ENCODE measurements around the gene MYCBP2. TPM values are rescaled to one million over a fixed set of nuclear protein-coding genes. Genes with fewer than 3 reads are reported as not detected.
A peak's percentile ranks its signal among the peaks of the same experiment; 100 is the strongest.
"Not testable (repeated sequence)": the region's sequence is repeated elsewhere in the genome, so short reads cannot be mapped to it uniquely, and the experiment has no call there.

The MYCBP2 gene, protein sequence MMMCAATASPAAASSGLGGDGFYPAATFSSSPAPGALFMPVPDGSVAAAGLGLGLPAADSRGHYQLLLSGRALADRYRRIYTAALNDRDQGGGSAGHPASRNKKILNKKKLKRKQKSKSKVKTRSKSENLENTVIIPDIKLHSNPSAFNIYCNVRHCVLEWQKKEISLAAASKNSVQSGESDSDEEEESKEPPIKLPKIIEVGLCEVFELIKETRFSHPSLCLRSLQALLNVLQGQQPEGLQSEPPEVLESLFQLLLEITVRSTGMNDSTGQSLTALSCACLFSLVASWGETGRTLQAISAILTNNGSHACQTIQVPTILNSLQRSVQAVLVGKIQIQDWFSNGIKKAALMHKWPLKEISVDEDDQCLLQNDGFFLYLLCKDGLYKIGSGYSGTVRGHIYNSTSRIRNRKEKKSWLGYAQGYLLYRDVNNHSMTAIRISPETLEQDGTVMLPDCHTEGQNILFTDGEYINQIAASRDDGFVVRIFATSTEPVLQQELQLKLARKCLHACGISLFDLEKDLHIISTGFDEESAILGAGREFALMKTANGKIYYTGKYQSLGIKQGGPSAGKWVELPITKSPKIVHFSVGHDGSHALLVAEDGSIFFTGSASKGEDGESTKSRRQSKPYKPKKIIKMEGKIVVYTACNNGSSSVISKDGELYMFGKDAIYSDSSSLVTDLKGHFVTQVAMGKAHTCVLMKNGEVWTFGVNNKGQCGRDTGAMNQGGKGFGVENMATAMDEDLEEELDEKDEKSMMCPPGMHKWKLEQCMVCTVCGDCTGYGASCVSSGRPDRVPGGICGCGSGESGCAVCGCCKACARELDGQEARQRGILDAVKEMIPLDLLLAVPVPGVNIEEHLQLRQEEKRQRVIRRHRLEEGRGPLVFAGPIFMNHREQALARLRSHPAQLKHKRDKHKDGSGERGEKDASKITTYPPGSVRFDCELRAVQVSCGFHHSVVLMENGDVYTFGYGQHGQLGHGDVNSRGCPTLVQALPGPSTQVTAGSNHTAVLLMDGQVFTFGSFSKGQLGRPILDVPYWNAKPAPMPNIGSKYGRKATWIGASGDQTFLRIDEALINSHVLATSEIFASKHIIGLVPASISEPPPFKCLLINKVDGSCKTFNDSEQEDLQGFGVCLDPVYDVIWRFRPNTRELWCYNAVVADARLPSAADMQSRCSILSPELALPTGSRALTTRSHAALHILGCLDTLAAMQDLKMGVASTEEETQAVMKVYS (N-terminal part only)
- total RNA-seq = 62.1 TPM
- long read RNA-seq, partial matches to known transcripts = 12 of 18 reads
- long read RNA-seq, other reads (novel, unspliced or antisense) = 6 of 18 reads

DNA sequence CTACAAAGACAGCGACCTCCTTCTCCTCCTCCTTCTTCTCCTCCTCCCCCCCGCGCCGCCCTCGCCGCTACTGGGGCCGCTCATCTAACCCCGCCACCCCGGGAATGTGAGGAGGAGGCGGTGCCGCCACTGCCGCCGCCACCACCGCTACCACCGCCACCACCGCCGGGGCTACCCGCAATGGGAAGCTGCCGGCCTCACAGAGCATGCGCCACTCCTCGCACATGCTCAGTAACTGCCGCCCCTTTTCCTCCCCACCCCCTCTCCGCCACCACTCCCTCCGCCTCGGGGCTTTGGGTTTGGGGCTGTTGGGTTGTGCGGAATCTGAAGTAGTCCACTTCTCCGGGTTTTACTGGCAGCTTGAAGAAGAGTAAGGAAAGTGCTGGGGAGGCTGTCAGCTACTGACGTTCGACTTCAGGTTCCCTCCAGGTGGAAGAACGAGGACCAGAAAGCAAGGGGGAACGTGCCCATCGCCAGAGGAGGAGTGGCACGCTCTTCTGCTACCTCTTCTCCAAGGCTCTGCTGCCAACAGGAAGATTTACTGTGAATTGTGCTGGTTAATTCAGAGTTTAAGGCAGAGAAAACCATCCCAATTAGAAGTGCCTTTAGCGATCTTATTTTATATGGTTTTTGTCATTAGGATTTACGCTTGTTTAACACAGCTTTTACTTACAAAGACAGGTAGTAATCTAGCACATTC, at the start of gene MYCBP2:
MYCBP2 (minus strand) TSS at position 190 of the 700 bp plus-strand sequence. CDS start 319 bp downstream, outside the sequence.
- DNase-seq (ENCODE audit: low spot score) = peak; percentile 98
- intact Hi-C loops (cut with DNase I) = loop anchor here (2.0 to 5.0 kb wide), 2 partner anchors 150 to 300 kb away; partner anchors contain the start of gene FBXL3

DNA sequence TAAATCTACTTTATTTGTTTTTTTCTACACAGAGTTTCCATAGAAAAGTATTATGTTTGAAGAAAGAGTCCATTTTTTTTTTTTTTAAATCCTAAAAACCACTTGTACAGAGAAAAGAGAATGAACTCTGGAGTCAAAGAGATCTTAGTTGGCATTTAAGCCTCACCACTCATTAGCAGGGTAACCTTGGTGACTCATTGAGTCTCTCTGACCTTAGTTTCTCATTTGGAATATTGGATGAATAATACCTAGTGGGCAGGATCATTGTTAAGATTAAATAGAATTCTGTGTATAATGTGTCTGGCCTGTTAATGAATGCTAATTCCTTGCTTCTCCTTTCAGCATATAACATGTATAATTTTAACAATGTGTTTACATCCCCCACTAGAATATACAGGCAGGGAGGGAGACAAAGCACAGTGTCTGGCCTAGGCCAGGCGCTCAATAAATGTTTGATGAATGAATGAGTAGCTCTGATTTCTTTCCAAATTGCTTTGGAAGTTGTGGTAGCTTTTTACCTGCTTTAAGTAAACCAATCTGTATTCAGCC, 48.7 kb upstream of the MYCBP2 start:
- DNase-seq (ENCODE audit: low spot score) = no peak
- intact Hi-C loops (cut with DNase I) = no loop called here

DNA sequence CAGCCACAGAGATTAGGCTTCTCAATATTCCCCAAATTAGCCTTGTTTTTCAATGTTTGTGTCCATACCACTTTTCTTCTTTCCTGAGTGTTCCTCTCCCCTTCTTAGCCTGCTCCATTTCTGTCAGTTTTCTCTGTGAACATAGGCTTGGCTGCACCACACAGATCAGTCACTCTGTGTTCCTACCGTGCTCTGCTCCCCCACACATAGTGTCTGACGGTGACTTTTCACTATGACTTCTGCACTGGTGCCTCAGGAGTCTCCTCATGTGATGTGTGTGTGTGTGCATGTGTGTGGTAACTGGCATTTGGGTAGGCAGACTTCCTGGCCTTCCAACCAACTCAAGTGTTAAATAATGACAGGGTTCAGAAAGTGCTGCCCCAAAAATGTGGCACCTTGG, 47.9 kb upstream of the MYCBP2 start:
- no peak for DNase-seq (ENCODE audit: low spot score)
- intact Hi-C loops (cut with DNase I) = no loop called here

DNA sequence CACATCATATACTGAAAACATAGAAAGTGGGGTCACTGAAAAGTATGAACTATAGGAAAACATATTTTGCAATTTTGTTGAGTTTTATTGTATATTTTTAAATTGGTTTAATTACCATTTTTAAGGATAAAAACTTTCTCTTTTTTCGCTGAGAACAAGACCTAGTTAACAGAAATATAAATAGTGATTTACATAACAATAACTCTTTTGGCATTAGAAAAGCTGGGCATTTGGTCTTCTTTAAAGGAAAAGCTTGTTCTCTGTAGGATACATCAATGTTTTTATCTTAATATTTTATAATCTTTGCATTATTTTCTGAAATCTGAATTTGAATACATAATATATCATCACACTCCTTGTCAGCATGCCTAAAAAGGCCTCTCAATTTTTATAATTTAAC, 47.4 kb upstream of the MYCBP2 start:
- no peak for DNase-seq (ENCODE audit: low spot score)
- intact Hi-C loops (cut with DNase I) = no loop called here

DNA sequence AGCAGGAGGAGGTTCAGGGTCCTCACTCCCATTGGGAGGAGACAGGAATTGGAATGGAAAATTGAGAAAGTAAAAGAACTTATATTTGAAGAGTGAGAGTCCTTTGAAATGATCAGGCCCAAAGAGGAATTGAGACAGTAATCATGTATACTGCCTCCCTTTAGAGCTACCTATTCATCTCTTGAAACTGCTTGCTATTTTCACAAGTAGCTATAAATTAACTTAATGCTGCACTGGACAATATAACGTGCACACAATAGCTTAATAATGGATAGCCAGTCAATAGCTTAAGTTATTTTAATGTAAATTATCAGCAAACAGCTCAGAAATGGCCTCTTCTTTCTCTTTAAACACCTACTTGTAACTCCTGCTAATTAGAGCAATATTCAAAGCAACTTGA, 46.6 kb upstream of the MYCBP2 start:
- intact Hi-C loops (cut with DNase I) = no loop called here
- no peak for DNase-seq (ENCODE audit: low spot score)

DNA sequence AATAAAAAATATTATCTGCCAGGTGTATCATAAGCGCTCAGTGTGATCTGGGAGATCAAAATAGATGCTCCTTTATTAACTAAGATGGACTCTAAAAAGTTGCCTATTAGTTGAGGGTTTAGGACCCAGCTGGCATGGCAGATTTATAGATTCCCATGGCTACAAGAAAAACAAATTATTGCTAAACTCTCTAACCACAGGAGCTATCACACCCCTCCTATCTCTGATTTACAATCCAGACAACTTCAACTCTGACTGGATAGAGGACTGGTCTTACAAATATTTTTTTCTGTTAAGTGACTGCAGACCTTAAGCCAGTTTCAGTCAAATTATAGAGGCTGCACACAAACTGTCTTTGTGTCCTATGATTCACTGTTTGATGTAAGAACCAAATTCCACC, 45.4 kb upstream of the MYCBP2 start:
- intact Hi-C loops (cut with DNase I) = no loop called here

DNA sequence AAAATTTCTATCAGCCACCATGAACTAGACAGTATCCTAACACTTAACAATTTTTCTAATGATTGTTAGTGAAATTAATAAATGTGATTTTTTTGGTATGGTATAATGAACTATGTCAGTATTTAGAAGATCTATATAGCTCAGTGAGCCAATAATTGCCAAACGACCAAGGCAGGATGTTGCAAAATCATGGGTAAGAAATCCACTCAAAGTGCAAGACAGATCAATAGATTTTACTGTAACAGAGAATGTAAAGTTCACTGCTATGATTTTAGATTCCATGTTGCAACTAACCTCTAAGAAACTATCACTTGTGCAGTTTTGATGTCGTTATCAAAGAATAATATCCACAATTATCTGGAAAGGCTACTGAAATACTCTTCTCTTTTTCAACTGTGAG, 44.0 kb upstream of the MYCBP2 start:
- no peak for DNase-seq (ENCODE audit: low spot score)
- intact Hi-C loops (cut with DNase I) = no loop called here

More for the DNA sequence above, 45.4 kb upstream of the MYCBP2 start:
- no peak for DNase-seq (ENCODE audit: low spot score)

DNA sequence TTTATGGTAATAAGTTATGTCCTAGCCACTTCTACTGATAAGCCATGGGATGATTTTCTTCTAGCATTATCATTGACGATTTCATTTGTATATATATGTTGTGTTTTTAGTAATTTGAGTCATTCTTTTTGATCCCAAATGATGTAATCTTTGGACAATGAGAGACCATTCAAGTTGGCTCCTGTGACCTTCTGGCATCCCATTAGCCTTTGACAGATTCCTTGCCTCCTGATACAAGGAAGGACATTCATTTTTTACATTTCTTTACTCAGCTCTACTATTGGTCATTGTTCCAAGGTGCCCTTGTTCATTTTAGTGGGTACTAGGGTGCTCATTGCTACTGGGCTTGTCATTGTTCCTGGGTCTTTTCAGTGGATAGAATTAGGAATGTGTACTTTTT, 35.3 kb upstream of the MYCBP2 start:
- DNase-seq (ENCODE audit: low spot score) = no peak
- intact Hi-C loops (cut with DNase I) = no loop called here

DNA sequence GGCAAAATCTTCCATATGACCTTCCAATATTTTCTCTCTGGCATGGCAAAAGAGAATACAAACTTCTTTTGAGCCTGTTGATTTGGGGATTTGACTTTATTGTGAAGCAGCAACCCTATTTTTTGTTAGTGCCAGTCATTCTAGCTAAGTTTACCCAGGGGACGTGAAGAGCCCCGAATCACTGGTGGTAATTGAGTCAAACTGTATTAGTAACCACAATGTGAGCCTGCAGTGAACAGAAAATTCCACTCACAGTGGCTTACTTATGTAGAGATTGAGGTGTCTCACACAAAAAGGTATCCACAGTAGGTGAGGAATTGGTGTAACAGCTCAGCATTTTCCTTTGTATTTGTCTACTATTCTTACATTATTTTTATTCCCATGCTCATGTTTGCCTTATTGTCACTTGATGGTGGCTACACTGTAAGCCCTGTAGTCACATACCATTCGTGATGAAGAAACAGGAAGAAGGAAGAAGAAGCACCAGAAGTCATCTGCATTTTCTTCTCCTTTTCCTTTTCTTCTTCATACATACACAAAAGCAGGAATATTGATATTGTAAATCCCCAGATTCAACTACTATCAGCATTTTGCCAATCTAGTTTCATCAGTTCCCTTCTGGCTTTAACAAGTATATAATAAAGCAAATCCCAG, 33.3 kb upstream of the MYCBP2 start:
- intact Hi-C loops (cut with DNase I) = no loop called here
- DNase-seq (ENCODE audit: low spot score) = no peak

DNA sequence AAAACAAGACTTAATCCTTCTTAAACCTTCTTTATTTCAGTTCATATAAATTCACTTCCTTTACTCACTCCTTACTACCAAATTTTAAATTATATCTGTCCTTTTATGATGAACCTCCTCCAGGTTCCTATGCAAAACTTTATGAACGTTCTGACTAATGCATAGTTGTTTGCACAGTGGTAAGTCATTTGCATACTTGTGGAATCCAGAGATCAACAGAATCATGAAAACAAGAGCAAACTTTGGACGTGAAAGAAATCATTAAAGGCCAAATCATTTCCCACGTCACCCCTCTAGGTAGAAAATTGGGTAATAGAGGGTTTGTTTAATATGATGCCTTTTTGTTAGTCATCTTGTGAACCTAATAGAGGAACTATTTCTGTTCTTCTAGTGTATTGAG, 32.3 kb upstream of the MYCBP2 start:
- intact Hi-C loops (cut with DNase I) = no loop called here
- DNase-seq (ENCODE audit: low spot score) = no peak

DNA sequence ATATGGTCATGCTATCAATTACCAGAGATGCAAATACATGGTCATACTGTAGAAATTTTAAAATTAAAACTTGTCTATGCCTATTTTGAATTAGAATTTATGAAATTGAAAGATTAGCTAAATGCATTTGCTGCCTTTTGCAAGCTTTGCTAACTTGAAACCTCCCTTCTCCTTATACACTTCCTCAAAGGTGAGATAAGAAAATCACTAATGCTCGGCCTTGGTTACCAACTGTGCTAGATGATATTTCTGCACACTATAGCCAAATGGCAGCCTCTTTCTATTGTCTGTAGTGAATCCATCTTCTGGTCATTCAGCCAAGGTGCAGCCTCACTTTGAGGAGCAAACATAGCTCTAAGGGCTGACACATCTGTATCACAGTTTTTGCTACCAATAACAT, 31.1 kb upstream of the MYCBP2 start:
- intact Hi-C loops (cut with DNase I) = no loop called here
- DNase-seq (ENCODE audit: low spot score) = no peak

DNA sequence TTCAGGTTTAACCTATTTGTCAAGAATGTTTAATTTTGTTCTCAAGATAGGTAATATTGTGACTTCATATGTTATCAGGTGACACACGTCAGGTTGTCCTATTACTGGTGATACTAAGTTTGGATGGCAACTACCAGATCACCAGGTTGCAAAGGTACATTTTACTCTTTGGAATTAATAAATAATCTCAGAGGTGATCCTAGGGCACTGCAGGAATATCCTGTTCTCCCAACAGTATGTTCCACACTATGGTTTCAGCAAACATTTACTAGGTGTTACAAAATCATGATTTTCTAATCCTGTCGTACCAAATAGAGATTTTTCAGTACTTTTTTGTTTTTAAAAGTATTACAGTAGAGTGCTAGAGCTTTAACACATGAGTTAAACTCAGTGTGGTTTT, 29.3 kb upstream of the MYCBP2 start:
- intact Hi-C loops (cut with DNase I) = no loop called here
- DNase-seq (ENCODE audit: low spot score) = no peak

DNA sequence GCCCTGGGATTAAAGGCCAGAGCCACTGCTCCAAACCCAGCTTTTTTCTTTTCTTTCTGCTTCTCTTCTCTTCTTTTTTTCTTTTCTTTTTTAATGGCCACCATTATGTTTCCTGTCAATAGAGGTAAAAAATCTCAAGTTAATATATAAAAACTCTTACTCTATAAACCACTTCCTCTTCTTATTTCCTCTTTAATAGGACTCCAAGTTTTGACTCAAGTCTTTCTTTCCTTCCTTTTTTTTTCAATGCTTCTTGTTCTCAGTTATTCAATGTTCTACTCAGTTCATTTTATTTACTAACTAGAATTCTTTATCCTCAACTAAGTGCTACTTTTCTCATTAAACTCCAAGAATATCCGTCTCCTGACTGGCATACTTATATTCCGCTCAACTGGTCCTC, 27.1 kb upstream of the MYCBP2 start:
- no peak for DNase-seq (ENCODE audit: low spot score)
- intact Hi-C loops (cut with DNase I) = no loop called here

DNA sequence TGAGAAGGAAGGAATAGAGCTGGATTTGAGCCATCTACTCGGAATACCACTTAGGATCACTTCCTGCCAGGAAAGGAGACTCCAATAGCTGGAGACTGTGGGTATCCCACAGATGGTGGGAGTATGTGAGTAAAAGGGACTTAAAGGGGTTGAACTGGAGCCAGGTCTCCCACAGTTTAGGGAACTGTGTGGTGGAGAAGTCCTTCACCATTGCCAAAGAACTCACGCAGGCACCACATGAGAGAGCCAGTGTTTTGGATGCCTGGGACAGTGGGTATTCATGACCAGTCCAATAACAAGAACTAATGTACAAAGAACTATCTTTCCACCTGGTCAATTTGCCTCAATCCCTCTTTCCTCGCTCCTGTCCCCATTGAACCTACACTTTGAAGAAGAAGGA, 24.4 kb upstream of the MYCBP2 start:
- intact Hi-C loops (cut with DNase I) = no loop called here
- DNase-seq (ENCODE audit: low spot score) = no peak

DNA sequence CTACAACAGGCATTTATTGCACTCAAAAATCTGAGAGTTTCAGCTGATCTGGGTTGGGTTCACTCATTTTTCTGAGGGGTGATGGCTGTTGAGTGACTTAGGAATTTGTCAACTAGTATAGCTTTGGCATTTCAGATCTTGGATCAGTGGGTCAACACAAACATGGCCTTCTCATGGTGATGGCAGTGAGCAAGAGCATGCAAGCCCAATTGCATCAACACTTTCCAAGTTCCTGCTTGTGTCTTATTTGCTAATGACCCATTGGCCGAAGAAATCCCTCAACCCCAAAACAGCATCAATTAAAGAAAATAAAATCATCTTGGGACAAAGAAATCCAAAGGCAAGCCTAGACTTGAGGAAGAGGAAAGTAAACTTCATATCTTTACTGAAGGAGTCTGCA, 23.9 kb upstream of the MYCBP2 start:
- intact Hi-C loops (cut with DNase I) = no loop called here
- DNase-seq (ENCODE audit: low spot score) = no peak

DNA sequence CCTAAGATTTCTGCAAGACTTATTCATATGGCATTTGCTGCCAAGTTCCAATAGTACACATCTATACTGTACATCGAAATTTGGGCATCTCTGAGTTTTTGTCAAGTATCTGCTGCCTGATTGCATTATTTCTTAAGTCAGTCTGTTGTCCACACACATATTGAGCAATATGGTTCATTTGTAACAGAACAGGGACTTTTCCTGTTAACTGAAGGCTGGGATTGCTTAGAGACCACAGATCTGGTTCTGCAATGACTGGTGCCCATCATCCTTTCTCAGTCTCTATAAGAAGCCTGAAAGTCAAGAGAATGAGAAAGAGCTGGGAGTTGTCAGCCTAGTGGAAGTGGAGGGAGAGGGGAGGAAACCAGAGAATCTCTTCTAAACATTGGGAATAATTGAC, 22.5 kb upstream of the MYCBP2 start:
- intact Hi-C loops (cut with DNase I) = no loop called here

DNA sequence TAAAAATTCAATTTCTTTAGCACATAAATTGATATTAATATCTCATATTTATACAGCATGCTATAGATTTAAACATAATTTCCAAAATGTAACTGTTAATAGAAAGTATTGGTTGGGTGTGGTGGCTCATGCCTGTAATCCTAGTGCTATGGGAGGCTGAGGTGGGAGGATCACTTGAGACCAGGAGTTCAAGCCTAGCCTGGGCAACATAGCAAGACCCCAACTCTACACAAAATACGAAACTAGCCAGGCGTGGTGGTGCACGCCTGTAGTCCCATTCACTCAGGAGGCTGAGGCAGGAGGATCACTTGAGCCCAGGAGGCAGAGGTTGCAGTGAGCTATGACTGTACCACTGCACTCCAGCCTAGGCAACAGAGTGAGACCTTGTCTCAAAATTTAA, 20.5 kb upstream of the MYCBP2 start:
- intact Hi-C loops (cut with DNase I); DNase-seq (ENCODE audit: low spot score): not testable (repeated sequence)

More for the DNA sequence above, 22.5 kb upstream of the MYCBP2 start:
- DNase-seq (ENCODE audit: low spot score) = no peak

DNA sequence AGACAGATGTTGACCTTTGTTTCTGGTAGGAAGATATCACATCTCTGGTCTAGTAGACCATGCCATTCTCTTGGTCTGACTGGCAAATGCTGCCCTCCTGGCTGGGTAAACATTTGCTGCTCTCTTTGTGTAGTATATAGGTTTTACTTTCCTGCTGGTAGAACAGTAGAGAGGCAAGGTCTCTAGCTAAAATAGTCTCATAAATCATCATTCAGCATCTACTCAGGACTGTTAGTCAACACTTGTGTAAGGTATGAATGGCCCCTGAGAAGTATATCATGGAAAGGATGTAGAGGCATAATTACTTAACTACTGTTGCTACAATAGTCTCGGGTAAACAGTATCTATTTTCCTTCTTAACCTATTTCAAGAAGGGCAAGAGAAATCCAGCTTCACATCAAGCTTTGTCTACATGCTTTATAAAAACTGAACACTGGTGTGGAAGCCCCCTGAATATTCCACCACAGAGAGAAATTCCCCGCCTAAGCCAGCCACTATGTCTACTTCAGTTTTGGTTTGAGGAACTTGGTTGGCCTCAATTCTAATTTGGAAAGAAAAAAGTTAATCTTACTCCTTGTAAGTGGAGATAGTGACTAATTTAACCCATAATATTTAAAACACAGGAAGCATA, 18.4 kb upstream of the MYCBP2 start:
- no peak for DNase-seq (ENCODE audit: low spot score)
- intact Hi-C loops (cut with DNase I) = no loop called here
